Suprapubic skin (tissue), 4 donors: ENCODE data around the gene RPS6KA2. TPM values are rescaled to one million over a fixed set of nuclear protein-coding genes. Genes with fewer than 3 reads are reported as not detected.

Source experiments
- DNase-seq, 2 donors: peaks; one replicate each; pipeline ENCODE4 v3.0.0-alpha.2; 2019; ENCODE audit warnings: low spot score in 2 of 2
- H3K27ac ChIP-seq: fragments of 200-600 bp; sonication (generic); one replicate; pipeline ENCODE4 v1.5.1; 2019
- H3K27me3 ChIP-seq: fragments of 200-600 bp; sonication (generic); one replicate; pipeline ENCODE4 v1.5.1; 2019
- H3K36me3 ChIP-seq: fragments of 200-600 bp; sonication (generic); one replicate; pipeline ENCODE4 v1.5.1; 2019
- H3K4me1 ChIP-seq: fragments of 200-600 bp; sonication (generic); one replicate; pipeline ENCODE4 v1.5.1; 2019
- H3K4me3 ChIP-seq: fragments of 200-600 bp; sonication (generic); one replicate; pipeline ENCODE4 v1.5.1; 2019; ENCODE audit warnings: mild to moderate bottlenecking
- H3K9me3 ChIP-seq: fragments of 200-600 bp; sonication (generic); one replicate; pipeline ENCODE4 v1.5.1; 2019
- CTCF ChIP-seq, 2 donors: fragments of 200-600 bp in 1 of 2; fragments of 450-650 bp in 1 of 2; sonication (generic) in 1 of 2; IDR thresholded peaks; one replicate each; pipeline ENCODE4 v1.5.1; 2016 to 2019; ENCODE audit warnings: antibody characterized with exemption in 2 of 2, mild to moderate bottlenecking in 1 of 2, moderate library complexity in 1 of 2
- EP300 ChIP-seq: sonication (generic); formaldehyde crosslinking; IDR thresholded peaks from one replicate; pipeline ENCODE4 v1.6.1; 2017; ENCODE audit warnings: antibody characterized with exemption
- POLR2A ChIP-seq, 2 donors: fragments of 450-650 bp; IDR thresholded peaks; one replicate each; pipeline ENCODE4 v1.6.1; 2017; ENCODE audit warnings: antibody characterized with exemption in 2 of 2, mild to moderate bottlenecking in 2 of 2, moderate library complexity in 2 of 2
- POLR2AphosphoS5 ChIP-seq, 3 donors: sonication (generic); formaldehyde crosslinking; IDR thresholded peaks; one replicate each; pipeline ENCODE4 v1.6.1; 2017; ENCODE audit warnings: antibody characterized with exemption in 3 of 3
- WGBS: methylation state at CpG from one replicate; pipeline ENCODE4 v1.1.5; 2018; 5-methylcytosine and 5-hydroxymethylcytosine counted together
- total RNA-seq, 4 donors: library from RNA; depleted of rRNA; stranded (reverse); fragments of >200 nt; gene quantifications; one replicate each; pipeline ENCODE4 v1.1.0, GENCODE V29; 2016

Gene RPS6KA2
- total RNA-seq, 4 donors from 2014 or later, result 24.2 to 38.5 (median 32.3) TPM

- peaks cover 23% of the 10 kb centered on the region for H3K27me3 ChIP-seq
- DNase-seq, result no peak
- no peaks in the 10 kb centered on the region for H3K4me1 ChIP-seq
- H3K27ac ChIP-seq, result no peak overlapping the region
- 93% methylated on average over 13 of the region's 13 CpGs for WGBS
- H3K36me3 ChIP-seq, result no peaks in the 10 kb centered on the region
- no peaks in the 10 kb centered on the region for H3K9me3 ChIP-seq
- no peak for TF ChIP-seq POLR2AphosphoS5 (IDR thresholded peaks at IDR 0.05)
- no peak for TF ChIP-seq EP300
- TF ChIP-seq CTCF (IDR thresholded peaks at IDR 0.05), result no peak
- no peak for TF ChIP-seq POLR2A (IDR thresholded peaks at IDR 0.05)
- no peak overlapping the region for H3K4me3 ChIP-seq
These were observed 32.5 kb upstream of the RPS6KA2 start for GRCh38 chr6:166659581-166659980.

GRCh38 chr6:166658792-166659150, 31.7 kb upstream of the RPS6KA2 start:
- WGBS, result 86% methylated on average over 9 of the region's 9 CpGs

GRCh38 chr6:166658115-166658791, 31.2 kb upstream of the RPS6KA2 start:
- TF ChIP-seq EP300 (no peak), CTCF (IDR thresholded peaks at IDR 0.05) (no peak), POLR2A (IDR thresholded peaks at IDR 0.05) (no peak), POLR2AphosphoS5 (IDR thresholded peaks at IDR 0.05) (no peak)
- peak in 1 of 2 donors; percentile 54 for DNase-seq

More at GRCh38 chr6:166658792-166659150, 31.7 kb upstream of the RPS6KA2 start:
- H3K36me3 ChIP-seq, result no peaks in the 10 kb centered on the region
- TF ChIP-seq CTCF (IDR thresholded peaks at IDR 0.05) (no peak), POLR2A (IDR thresholded peaks at IDR 0.05) (no peak), POLR2AphosphoS5 (IDR thresholded peaks at IDR 0.05) (no peak), EP300 (no peak)
- H3K4me3 ChIP-seq, result no peak overlapping the region
- no peaks in the 10 kb centered on the region for H3K9me3 ChIP-seq
- no peak for DNase-seq
- H3K27me3 ChIP-seq, result peaks cover 23% of the 10 kb centered on the region
- no peak overlapping the region for H3K27ac ChIP-seq
- no peaks in the 10 kb centered on the region for H3K4me1 ChIP-seq

GRCh38 chr6:166657531-166657930, 30.5 kb upstream of the RPS6KA2 start:
- no peaks in the 10 kb centered on the region for H3K4me1 ChIP-seq
- no peak overlapping the region for H3K4me3 ChIP-seq
- H3K27ac ChIP-seq, result no peak overlapping the region
- WGBS, result 81% methylated on average over 9 of the region's 9 CpGs
- DNase-seq, result peak in 1 of 2 donors; percentile 48
- H3K27me3 ChIP-seq, result peaks cover 23% of the 10 kb centered on the region
- no peaks in the 10 kb centered on the region for H3K9me3 ChIP-seq
- TF ChIP-seq POLR2AphosphoS5 (IDR thresholded peaks at IDR 0.05) (no peak), CTCF (IDR thresholded peaks at IDR 0.05) (no peak), POLR2A (IDR thresholded peaks at IDR 0.05) (no peak)
- H3K36me3 ChIP-seq, result no peaks in the 10 kb centered on the region

More at GRCh38 chr6:166658115-166658791, 31.2 kb upstream of the RPS6KA2 start:
- Histone ChIP-seq H3K9me3 (no peaks in the 10 kb centered on the region), H3K4me1 (no peaks in the 10 kb centered on the region), H3K27ac (no peak overlapping the region), H3K4me3 (no peak overlapping the region), H3K27me3 (peaks cover 23% of the 10 kb centered on the region), H3K36me3 (no peaks in the 10 kb centered on the region)
- WGBS, result 91% methylated on average over 13 of the region's 19 CpGs

- TF ChIP-seq CTCF (IDR thresholded peaks at IDR 0.05), result no peak
- no peak for TF ChIP-seq POLR2A (IDR thresholded peaks at IDR 0.05)
- TF ChIP-seq EP300, result no peak
- TF ChIP-seq POLR2AphosphoS5 (IDR thresholded peaks at IDR 0.05), result no peak
- no peak for DNase-seq
- Histone ChIP-seq H3K36me3 (no peaks in the 10 kb centered on the region), H3K4me3 (no peak overlapping the region), H3K27me3 (peaks cover 26% of the 10 kb centered on the region), H3K4me1 (no peaks in the 10 kb centered on the region), H3K9me3 (no peaks in the 10 kb centered on the region), H3K27ac (no peak overlapping the region)
- WGBS, result 52% methylated on average over 29 of the region's 34 CpGs
These were observed 29.4 kb upstream of the RPS6KA2 start for GRCh38 chr6:166656230-166657151.
